Endothelial cell (in vitro differentiated cells): ENCODE data around the gene SCAMP2. TPM values are rescaled to one million over a fixed set of nuclear protein-coding genes. Genes with fewer than 3 reads are reported as not detected.

Source experiments
- DNase-seq: peaks from one replicate; pipeline ENCODE4 v3.0.0; 2021; ENCODE audit warnings: low spot score
- H3K27ac Mint-ChIP-seq: one replicate; pipeline ENCODE4 v1.8.0; 2021; ENCODE audit warnings: mixed read lengths, inconsistent platforms; ENCODE audit not compliant: unreplicated experiment
- H3K27me3 Mint-ChIP-seq: one replicate; pipeline ENCODE4 v1.8.0; 2021; ENCODE audit warnings: mild to moderate bottlenecking, moderate library complexity, mixed read lengths, inconsistent platforms; ENCODE audit not compliant: unreplicated experiment
- H3K36me3 Mint-ChIP-seq: one replicate; pipeline ENCODE4 v1.8.0; 2021; ENCODE audit warnings: mild to moderate bottlenecking, low read depth, mixed read lengths, inconsistent platforms; ENCODE audit not compliant: unreplicated experiment
- H3K4me1 Mint-ChIP-seq: one replicate; pipeline ENCODE4 v1.8.0; 2021; ENCODE audit warnings: mild to moderate bottlenecking, mixed read lengths, inconsistent platforms; ENCODE audit not compliant: unreplicated experiment
- H3K4me3 Mint-ChIP-seq: one replicate; pipeline ENCODE4 v1.8.0; 2021; ENCODE audit warnings: mild to moderate bottlenecking, mixed read lengths, inconsistent platforms; ENCODE audit not compliant: unreplicated experiment
- H3K9me3 Mint-ChIP-seq: one replicate; pipeline ENCODE4 v1.8.0; 2021; ENCODE audit warnings: mixed read lengths, inconsistent platforms; ENCODE audit not compliant: unreplicated experiment
- total RNA-seq: library from RNA; stranded (reverse); fragmentation: NEBNext Ultra II Directional; extraction: Animal tissue kit (Norgen Biotek cat#: 25700); gene quantifications from one replicate; pipeline ENCODE4 v1.2.1, GENCODE V29; 2021; ENCODE audit not compliant: unreplicated experiment
- TF ChIP-seq, protein P1 (sequence below): fragments of 200-600 bp; sonication (generic); IDR thresholded peaks from one replicate; pipeline ENCODE4 v1.5.0; 2021; ENCODE audit warnings: antibody characterized with exemption; ENCODE audit not compliant: unreplicated experiment

The SCAMP2 gene
- total RNA-seq, 1 donor from 2014 or later: 56.1 TPM

- no peaks in the 10 kb centered on the region for H3K36me3 Mint-ChIP-seq
- no peak overlapping the region for H3K4me3 Mint-ChIP-seq
- H3K27ac Mint-ChIP-seq: no peak overlapping the region
- peaks cover 16% of the 10 kb centered on the region for H3K27me3 Mint-ChIP-seq
- DNase-seq: no peak
- H3K4me1 Mint-ChIP-seq: peaks cover 3% of the 10 kb centered on the region
- no peaks in the 10 kb centered on the region for H3K9me3 Mint-ChIP-seq
- TF ChIP-seq, protein P1, sequence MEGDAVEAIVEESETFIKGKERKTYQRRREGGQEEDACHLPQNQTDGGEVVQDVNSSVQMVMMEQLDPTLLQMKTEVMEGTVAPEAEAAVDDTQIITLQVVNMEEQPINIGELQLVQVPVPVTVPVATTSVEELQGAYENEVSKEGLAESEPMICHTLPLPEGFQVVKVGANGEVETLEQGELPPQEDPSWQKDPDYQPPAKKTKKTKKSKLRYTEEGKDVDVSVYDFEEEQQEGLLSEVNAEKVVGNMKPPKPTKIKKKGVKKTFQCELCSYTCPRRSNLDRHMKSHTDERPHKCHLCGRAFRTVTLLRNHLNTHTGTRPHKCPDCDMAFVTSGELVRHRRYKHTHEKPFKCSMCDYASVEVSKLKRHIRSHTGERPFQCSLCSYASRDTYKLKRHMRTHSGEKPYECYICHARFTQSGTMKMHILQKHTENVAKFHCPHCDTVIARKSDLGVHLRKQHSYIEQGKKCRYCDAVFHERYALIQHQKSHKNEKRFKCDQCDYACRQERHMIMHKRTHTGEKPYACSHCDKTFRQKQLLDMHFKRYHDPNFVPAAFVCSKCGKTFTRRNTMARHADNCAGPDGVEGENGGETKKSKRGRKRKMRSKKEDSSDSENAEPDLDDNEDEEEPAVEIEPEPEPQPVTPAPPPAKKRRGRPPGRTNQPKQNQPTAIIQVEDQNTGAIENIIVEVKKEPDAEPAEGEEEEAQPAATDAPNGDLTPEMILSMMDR: no peak
These were observed 51.9 kb downstream of the SCAMP2 start for GRCh38 chr15:74821091-74821789.

- TF ChIP-seq, protein P1: no peak
- Mint-ChIP-seq H3K4me1 (peaks cover 3% of the 10 kb centered on the region), H3K27ac (no peak overlapping the region), H3K9me3 (no peaks in the 10 kb centered on the region), H3K4me3 (no peak overlapping the region), H3K27me3 (peaks cover 14% of the 10 kb centered on the region), H3K36me3 (no peaks in the 10 kb centered on the region)
- no peak for DNase-seq
These were observed 53.1 kb downstream of the SCAMP2 start for GRCh38 chr15:74820056-74820455.

DNA sequence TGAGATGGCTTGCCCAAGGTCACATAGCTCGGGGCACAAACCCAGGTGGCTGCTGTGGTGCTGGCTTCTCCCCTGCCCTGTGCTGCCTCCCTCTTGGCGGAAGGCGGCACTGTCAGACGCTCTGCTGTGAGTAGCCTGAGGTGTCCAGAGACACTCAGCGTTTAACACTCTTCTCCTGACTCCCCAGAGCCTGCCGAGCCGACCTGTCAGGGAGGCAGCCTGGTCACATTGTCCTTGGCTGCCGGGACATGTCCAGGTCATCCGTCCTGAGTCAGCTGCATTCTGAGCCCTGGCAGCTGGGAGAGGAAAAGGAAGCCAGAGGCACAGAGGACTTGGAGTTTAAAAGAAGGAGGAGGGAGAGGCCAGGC is 55.8 kb downstream of the SCAMP2 start:
- Mint-ChIP-seq H3K9me3 (no peaks in the 10 kb centered on the region), H3K36me3 (no peaks in the 10 kb centered on the region), H3K27me3 (peaks cover 14% of the 10 kb centered on the region), H3K4me1 (peaks cover 3% of the 10 kb centered on the region), H3K4me3 (no peak overlapping the region), H3K27ac (no peak overlapping the region)
- TF ChIP-seq, protein P1: no peak
- DNase-seq: peak; percentile 26

- H3K4me1 Mint-ChIP-seq: peaks cover 3% of the 10 kb centered on the region
- peaks cover 12% of the 10 kb centered on the region for H3K27me3 Mint-ChIP-seq
- DNase-seq: no peak
- no peak overlapping the region for H3K4me3 Mint-ChIP-seq
- TF ChIP-seq, protein P1: no peak
- H3K36me3 Mint-ChIP-seq: no peaks in the 10 kb centered on the region
- H3K27ac Mint-ChIP-seq: no peak overlapping the region
- H3K9me3 Mint-ChIP-seq: no peaks in the 10 kb centered on the region
These were observed 56.4 kb downstream of the SCAMP2 start for GRCh38 chr15:74816624-74817369.

GRCh38 chr15:74815961-74816360 is 57.2 kb downstream of the SCAMP2 start:
- TF ChIP-seq, protein P1: no peak
- Mint-ChIP-seq H3K4me1 (peaks cover 3% of the 10 kb centered on the region), H3K27ac (no peak overlapping the region), H3K36me3 (no peaks in the 10 kb centered on the region), H3K27me3 (peaks cover 12% of the 10 kb centered on the region), H3K4me3 (no peak overlapping the region), H3K9me3 (no peaks in the 10 kb centered on the region)
- DNase-seq: no peak
